GM23248 (cell line): ENCODE data around the gene SCEL.

Experiments used
- EZH2 ChIP-seq: fragments of 200-600 bp; sonication (generic); IDR thresholded peaks from 2 replicates; pipeline ENCODE4 v1.6.1; 2018; ENCODE audit warnings: antibody characterized with exemption, mild to moderate bottlenecking; ENCODE audit not compliant: insufficient read depth, poor library complexity, severe bottlenecking
- EZH2phosphoT487 ChIP-seq: fragments of 200-600 bp; sonication (generic); IDR thresholded peaks from 2 replicates; pipeline ENCODE4 v1.6.1; 2018; ENCODE audit warnings: antibody characterized with exemption, moderate library complexity, mild to moderate bottlenecking, low read depth; ENCODE audit not compliant: insufficient read depth

- TF ChIP-seq EZH2 (no peak), EZH2phosphoT487 (no peak)
These were observed 19.7 kb upstream of the SCEL start for GRCh38 chr13:77515785-77516184.
